Esophagus (tissue), 2 donors: ENCODE measurements around the gene PDE6A. TPM values are rescaled to one million over a fixed set of nuclear protein-coding genes. Genes with fewer than 3 reads are reported as not detected.
A peak's percentile ranks its signal among the peaks of the same experiment; 100 is the strongest.
"Not testable (repeated sequence)": the region's sequence is repeated elsewhere in the genome, so short reads cannot be mapped to it uniquely, and the experiment has no call there.

Source experiments
- H3K27ac ChIP-seq, 2 donors: one replicate each; pipeline ENCODE4 v1.5.1; 2013; ENCODE audit warnings: low read depth in 2 of 2, mild to moderate bottlenecking in 2 of 2, inconsistent platforms in 1 of 2, low read length in 1 of 2, moderate library complexity in 1 of 2
- H3K27me3 ChIP-seq, 2 donors: one replicate each; pipeline ENCODE4 v1.6.1; 2013; ENCODE audit warnings: low read length in 2 of 2, control low read depth in 1 of 2, mild to moderate bottlenecking in 1 of 2; ENCODE audit not compliant: insufficient read depth in 2 of 2, control insufficient read depth in 1 of 2
- H3K36me3 ChIP-seq, 2 donors: one replicate each; pipeline ENCODE4 v1.6.1; 2013; ENCODE audit warnings: low read length in 1 of 2; ENCODE audit not compliant: control insufficient read depth in 2 of 2, insufficient read depth in 2 of 2
- H3K4me1 ChIP-seq, 2 donors: one replicate each; pipeline ENCODE4 v1.6.1; 2013; ENCODE audit warnings: low read length in 1 of 2; ENCODE audit not compliant: control insufficient read depth in 2 of 2, insufficient read depth in 2 of 2
- H3K4me3 ChIP-seq, 2 donors: one replicate each; pipeline ENCODE4 v1.5.1; 2013; ENCODE audit warnings: low read length in 2 of 2, mild to moderate bottlenecking in 2 of 2, low read depth in 1 of 2, moderate library complexity in 1 of 2
- H3K9me3 ChIP-seq, 2 donors: one replicate each; pipeline ENCODE4 v1.6.1; 2013; ENCODE audit warnings: mild to moderate bottlenecking in 2 of 2, low read depth in 1 of 2, low read length in 1 of 2, moderate library complexity in 1 of 2; ENCODE audit not compliant: control insufficient read depth in 2 of 2, insufficient read depth in 1 of 2
- WGBS, 2 donors: extraction: QIAGEN DNeasy Blood & Tissue Kit; methylation state at CpG; one replicate each; pipeline ENCODE4 v1.1.7; 2013; 5-methylcytosine and 5-hydroxymethylcytosine counted together
- polyA plus RNA-seq, 2 donors: library from polyadenylated mRNA; stranded (reverse); fragments of 200-250 nt; gene quantifications; one replicate each; pipeline ENCODE4 v1.2.3, GENCODE V29; 2013
- donor health status: healthy with polysubstance abuse.
- donor health status: Bipolar disorder and iron deficiency.

The PDE6A gene
- polyA plus RNA-seq, 2 donors, result 1.0 to 1.5 TPM

DNA sequence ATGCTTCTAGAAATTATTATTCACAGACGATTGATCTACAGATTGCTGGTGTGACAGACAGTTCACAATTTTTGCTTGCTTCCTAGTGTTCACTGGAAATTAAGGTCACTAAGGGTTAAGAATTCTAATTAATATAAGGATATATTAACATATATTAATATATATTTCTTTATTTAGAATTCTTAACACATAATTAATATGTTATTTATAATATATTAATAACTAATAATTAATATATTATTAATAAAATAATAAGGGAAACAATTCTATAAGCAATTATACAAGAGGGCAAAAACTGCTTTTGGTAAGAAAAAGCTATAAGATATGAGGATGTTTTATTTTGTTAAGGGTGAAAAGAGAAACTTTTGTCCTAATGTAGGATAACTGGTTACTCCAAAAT is 56.3 kb downstream of the PDE6A start:
- no peak overlapping the region for H3K27ac ChIP-seq
- no peak overlapping the region for H3K4me3 ChIP-seq
- 78 to 87% methylated on average over 1 of the region's 1 CpG for WGBS, 2 donors
- no peaks in the 10 kb centered on the region for H3K27me3 ChIP-seq
- H3K36me3 ChIP-seq, result no peaks in the 10 kb centered on the region
- H3K9me3 ChIP-seq, result no peaks in the 10 kb centered on the region
- peaks cover 0 to 5% of the 10 kb centered on the region in 2 donors for H3K4me1 ChIP-seq

DNA sequence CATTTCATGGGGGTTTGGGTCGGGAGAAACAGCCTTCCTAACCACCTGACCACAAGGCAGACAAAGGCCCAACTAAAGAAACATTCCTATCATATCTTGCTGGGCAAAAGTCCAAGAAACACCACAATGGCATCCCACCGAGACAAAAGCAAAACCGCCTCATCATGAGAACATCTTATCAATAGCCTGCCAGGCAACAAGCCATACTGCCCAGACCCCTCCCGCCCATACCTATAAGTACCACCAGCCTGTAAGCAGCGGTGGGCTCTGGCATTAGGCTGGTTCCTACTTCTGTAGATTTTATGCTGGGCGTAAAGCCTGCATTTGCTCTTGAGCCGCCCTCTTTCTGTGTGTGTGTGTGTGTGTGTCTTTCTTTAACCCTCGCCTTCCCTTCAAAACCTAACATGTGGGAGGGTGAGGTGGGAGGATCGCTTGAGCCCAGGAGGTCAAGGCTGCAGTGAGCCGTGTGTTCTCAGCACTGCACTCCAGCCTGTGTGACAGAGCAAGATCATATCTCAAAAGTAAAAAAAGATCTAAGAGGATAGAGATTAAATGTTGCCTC is 56.9 kb downstream of the PDE6A start:
- peaks cover 0 to 5% of the 10 kb centered on the region in 2 donors for H3K4me1 ChIP-seq
- H3K27me3 ChIP-seq, result no peaks in the 10 kb centered on the region
- H3K4me3 ChIP-seq, result no peak overlapping the region
- H3K27ac ChIP-seq, result no peak overlapping the region
- H3K36me3 ChIP-seq, result no peaks in the 10 kb centered on the region
- 44 to 61% methylated on average over 10 of the region's 10 CpGs for WGBS, 2 donors
- no peaks in the 10 kb centered on the region for H3K9me3 ChIP-seq

DNA sequence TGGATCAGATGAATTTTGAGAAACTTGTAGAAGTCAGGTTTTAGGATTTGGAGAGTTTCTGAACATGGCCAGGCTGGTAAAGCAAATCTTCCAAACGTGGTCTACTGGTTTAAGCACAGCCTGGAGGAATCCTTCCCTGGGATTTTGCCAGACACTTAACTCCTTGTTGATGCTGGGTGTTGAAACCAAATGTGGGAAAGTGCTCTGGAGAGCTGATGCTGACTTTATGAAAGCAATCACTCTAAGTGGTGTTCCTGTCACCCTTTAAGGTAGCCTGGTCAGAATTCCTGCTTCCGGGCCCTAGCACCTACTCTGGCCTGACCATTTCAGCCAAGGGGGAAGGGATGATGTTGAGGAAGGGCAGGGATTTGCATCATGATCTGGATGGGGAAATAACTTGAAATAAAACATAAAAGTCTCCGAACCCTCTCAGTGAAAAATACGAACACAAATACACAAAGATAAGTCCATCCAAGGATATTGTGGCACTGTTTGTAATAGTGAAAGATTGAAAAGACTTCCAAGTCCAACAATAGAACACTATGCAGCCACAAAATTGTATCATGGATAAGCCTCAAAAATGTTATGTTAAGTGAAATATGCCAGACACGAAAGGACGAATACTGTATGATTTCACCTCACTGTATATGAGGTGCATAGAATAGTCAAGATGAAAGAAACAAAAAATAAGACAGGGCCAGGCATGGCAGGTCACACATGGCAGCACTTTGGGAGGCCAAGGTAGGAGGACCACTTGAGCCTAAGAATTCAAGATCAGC is 57.7 kb downstream of the PDE6A start:
- Histone ChIP-seq H3K4me1 (peaks cover 0 to 5% of the 10 kb centered on the region in 2 donors), H3K4me3 (no peak overlapping the region), H3K27me3 (no peaks in the 10 kb centered on the region), H3K9me3 (no peaks in the 10 kb centered on the region), H3K36me3 (no peaks in the 10 kb centered on the region), H3K27ac (peak overlapping the region in 1 of 2 donors; percentile 73)
- 75 to 78% methylated on average over 6 of the region's 6 CpGs for WGBS, 2 donors

DNA sequence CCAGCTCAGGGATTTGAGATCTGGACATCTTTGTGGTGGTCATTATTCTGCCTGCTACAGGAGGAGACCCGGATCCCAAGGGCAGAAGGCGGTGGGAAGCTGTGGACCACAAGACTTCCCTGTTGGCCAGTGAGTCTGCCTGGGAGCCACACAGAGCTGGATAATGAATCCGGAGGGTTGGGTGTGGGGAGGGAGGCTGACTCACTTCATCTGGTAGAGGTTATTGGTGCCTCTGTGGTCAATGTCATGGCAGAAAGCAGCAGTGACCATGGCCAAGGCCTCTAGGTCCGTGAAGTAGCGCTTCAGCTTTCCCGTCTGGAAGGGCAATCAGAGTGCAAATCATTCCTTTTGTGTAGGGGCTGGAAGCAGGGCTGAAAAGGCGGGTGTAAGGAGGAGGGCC is 58.5 kb downstream of the PDE6A start:
- WGBS, 2 donors, result 77 to 79% methylated on average over 7 of the region's 7 CpGs
- Histone ChIP-seq H3K4me1 (peaks cover 0 to 5% of the 10 kb centered on the region in 2 donors), H3K27ac (peak overlapping the region in 1 of 2 donors; percentile 35), H3K4me3 (no peak overlapping the region), H3K27me3 (no peaks in the 10 kb centered on the region), H3K36me3 (no peaks in the 10 kb centered on the region), H3K9me3 (no peaks in the 10 kb centered on the region)

DNA sequence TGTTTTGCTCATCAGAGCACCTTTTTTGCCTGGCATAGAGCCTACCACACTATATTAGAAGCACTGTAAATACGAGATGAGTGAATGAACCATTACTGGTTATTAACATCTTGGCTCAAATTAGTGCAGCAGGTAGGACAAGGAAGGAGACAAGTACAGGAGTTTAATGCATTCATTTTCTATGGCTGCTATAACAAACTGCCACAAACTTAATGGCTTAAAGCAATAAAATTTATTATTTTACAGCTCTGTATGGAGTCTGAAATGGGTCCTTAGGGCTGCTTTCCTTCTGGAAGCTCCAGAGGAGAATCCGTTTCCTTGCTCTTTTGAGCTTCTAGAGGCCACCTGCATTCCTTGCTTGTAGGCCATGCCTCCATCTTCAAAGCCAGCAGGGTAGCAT is 59.1 kb downstream of the PDE6A start:
- 64 to 66% methylated on average over 2 of the region's 2 CpGs for WGBS, 2 donors
- Histone ChIP-seq H3K36me3 (no peaks in the 10 kb centered on the region), H3K4me3 (no peak overlapping the region), H3K27me3 (no peaks in the 10 kb centered on the region), H3K27ac (no peak overlapping the region), H3K9me3 (no peaks in the 10 kb centered on the region), H3K4me1 (peaks cover 0 to 5% of the 10 kb centered on the region in 2 donors)

DNA sequence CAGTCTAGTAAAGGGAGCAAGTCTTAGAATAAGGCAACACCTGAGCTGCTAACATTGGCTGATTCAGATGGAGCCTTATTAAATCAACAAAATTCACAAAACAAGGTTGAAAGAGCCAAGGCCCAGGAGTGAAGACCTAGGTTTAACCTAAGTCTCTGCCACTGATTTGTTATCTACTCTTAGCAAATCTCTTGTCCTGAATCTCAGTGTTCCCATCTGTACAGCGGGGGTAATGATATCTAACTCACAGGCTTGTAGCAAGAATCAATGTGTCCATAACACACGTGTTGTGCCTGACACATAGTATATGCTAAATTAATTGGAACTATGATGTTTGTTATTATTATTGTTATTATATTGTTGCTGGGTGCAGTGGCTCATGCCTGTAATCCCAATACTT is 61.0 kb downstream of the PDE6A start:
- Histone ChIP-seq H3K4me1 (peaks cover 0 to 5% of the 10 kb centered on the region in 2 donors), H3K36me3 (no peaks in the 10 kb centered on the region), H3K27me3 (no peaks in the 10 kb centered on the region), H3K27ac (peak overlapping the region; percentile 15 to 35), H3K9me3 (no peaks in the 10 kb centered on the region), H3K4me3 (no peak overlapping the region)
- WGBS, 2 donors, result 93 to 97% methylated on average over 2 of the region's 2 CpGs

DNA sequence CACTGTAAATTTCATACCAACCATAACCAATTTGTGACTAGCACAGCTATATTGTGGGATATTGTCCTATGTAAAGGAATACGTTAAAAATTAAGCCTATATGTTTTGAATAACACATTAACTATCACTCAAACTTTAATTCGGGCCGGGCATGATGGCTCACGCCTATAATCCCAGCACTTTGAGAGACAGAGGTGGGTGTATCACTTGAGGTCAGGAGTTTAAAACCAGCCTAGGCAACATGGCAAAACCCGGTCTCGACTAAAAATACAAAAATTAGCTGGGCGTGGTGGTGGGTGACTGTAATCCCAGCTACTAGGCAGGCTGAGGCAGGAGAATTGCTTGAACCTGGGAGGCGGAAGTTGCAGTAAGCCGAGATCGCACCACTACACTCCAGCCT is 62.0 kb downstream of the PDE6A start:
- peak overlapping the region in 1 of 2 donors; percentile 84 for H3K27ac ChIP-seq
- not testable (repeated sequence) for H3K36me3 ChIP-seq, H3K4me3 ChIP-seq, H3K4me1 ChIP-seq, H3K27me3 ChIP-seq, H3K9me3 ChIP-seq
- WGBS, 2 donors, result 56 to 60% methylated on average over 10 of the region's 10 CpGs

DNA sequence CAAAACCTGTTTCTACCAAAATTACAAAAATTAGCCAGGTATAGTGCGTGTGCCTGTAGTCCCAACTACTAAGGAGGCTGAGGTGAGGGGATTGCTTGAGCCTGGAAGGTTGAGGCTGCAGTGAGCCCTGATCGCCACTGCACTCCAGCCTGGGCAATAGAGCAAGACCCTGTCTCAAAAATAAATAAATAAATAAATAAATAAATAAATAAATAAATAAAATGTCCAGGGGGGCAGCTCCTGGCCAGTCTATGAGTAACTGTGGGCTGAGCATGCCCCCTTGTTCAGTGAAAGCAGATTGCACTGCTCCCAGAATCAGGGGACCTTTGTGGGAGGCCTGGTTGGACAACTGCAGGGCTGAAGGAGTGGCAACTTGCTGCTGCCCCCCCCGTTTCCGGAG is 62.7 kb downstream of the PDE6A start:
- Histone ChIP-seq H3K27me3 (no peaks in the 10 kb centered on the region), H3K36me3 (no peaks in the 10 kb centered on the region), H3K9me3 (no peaks in the 10 kb centered on the region), H3K4me1 (peaks cover 0 to 5% of the 10 kb centered on the region in 2 donors), H3K4me3 (no peak overlapping the region), H3K27ac (peak overlapping the region; percentile 84 to 89)
- 80 to 84% methylated on average over 4 of the region's 4 CpGs for WGBS, 2 donors

DNA sequence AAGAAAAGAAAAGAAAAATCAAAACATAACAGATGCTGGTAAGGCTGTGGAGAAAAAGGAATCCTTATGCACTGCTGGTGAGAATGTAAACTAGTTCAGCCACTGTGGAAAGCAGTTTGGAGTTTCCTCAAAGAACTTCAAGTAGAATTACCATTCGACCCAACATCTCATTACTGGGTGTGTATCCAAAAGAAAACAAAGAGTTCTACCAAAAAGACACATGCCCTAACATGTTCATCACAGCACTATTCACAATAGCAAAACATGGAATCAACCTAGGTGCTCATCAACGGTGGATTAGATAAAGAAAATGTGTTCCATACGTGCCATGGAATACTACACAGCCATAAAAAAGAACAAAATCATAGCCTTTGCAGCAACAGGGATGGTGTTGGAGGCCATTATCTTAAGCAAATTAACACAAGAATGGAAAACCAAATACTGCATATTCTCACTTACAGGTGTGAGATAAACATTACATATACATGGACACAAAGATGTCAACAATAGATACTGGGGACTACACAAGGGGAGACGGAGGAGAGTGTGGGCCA is 63.4 kb downstream of the PDE6A start:
- Histone ChIP-seq H3K4me3 (no peak overlapping the region), H3K27me3 (no peaks in the 10 kb centered on the region), H3K27ac (peak overlapping the region; percentile 36 to 89), H3K36me3 (no peaks in the 10 kb centered on the region), H3K9me3 (no peaks in the 10 kb centered on the region), H3K4me1 (peaks cover 0 to 3% of the 10 kb centered on the region in 2 donors)
- WGBS, 2 donors, result 66 to 78% methylated on average over 4 of the region's 4 CpGs
